HCT116 (cell line): ENCODE results near the gene WDR38. TPM values are rescaled to one million over a fixed set of nuclear protein-coding genes. Genes with fewer than 3 reads are reported as not detected.

Source experiments
- ATAC-seq: fragments of 200-7000 bp; cut with Tn5 transposase; 2 replicates; pipeline ENCODE4 v1.9.1; 2020; ENCODE audit warnings: mild to moderate bottlenecking, moderate library complexity
- BruUV-seq: library from RNA; stranded (reverse); fragments of 400-500 nt; replicated peaks from 2 replicates; lab custom pipeline; 2021; lab: Mats Ljungman, UMichigan
- CTCF ChIA-PET: fragments of 300-600 bp; sonication (Branson Sonifier 250); formaldehyde crosslinking; loops from one replicate; lab custom pipeline; 2021; ENCODE audit warnings: antibody characterized with exemption; lab: Charles Lee
- POLR2A ChIA-PET: fragments of 300-600, 350-600 bp; sonication (Branson Sonifier 250); formaldehyde crosslinking; loops from one replicate; lab custom pipeline; 2021; ENCODE audit warnings: antibody characterized with exemption; lab: Charles Lee
- RAD21 ChIA-PET, 2 experiments: fragments of 300-600 bp; sonication (Branson Sonifier 250); formaldehyde crosslinking; loops; one replicate each; lab custom pipeline; 2023; ENCODE audit warnings: low total read pairs in 2 of 2; ENCODE audit not compliant: uncharacterized antibody in 2 of 2, unreplicated experiment in 2 of 2, low non-redundant PET in 1 of 2; lab: Charles Lee
- DNase-seq: peaks from one replicate; pipeline ENCODE4 v3.0.0-alpha.2; 2010; ENCODE audit warnings: low read depth, low spot score
- H2AFZ ChIP-seq: fragments of 200-600 bp; shearing (Covaris generic), sonication (generic); 2 replicates; pipeline ENCODE4 v1.6.1; 2017; ENCODE audit warnings: low read depth, mixed run types, mixed read lengths, antibody characterized with exemption, low read length; ENCODE audit not compliant: poor library complexity, severe bottlenecking
- H3K27ac ChIP-seq: 2 replicates; pipeline ENCODE4 v1.5.1; 2012; ENCODE audit warnings: low read depth, low read length
- H3K27me3 ChIP-seq: fragments of 200-600 bp; sonication (generic); 2 replicates; pipeline ENCODE4 v1.6.1; 2016; ENCODE audit warnings: mixed run types, low read length, mixed read lengths; ENCODE audit not compliant: insufficient read depth
- H3K36me3 ChIP-seq, 2 experiments: fragments of 200-500 bp in 1 of 2; fragments of 200-600 bp in 1 of 2; sonication (Bioruptor generic) in 1 of 2; sonication (generic) in 1 of 2; 2 replicates each; pipeline versions ENCODE4 v1.5.1 to v1.6.1; 2014 to 2016; ENCODE audit warnings: low read length in 2 of 2, inconsistent platforms in 1 of 2, mixed read lengths in 1 of 2, mixed run types in 1 of 2; ENCODE audit not compliant: insufficient read depth in 2 of 2, control insufficient read depth in 1 of 2
- H3K4me1 ChIP-seq, 2 experiments: fragments of 200-600 bp in 1 of 2; sonication (generic) in 1 of 2; 2 replicates each; pipeline versions ENCODE4 v1.5.1 to v1.6.1; 2012 to 2017; ENCODE audit warnings: low read length in 2 of 2, inconsistent platforms in 1 of 2, mild to moderate bottlenecking in 1 of 2, mixed read lengths in 1 of 2, mixed run types in 1 of 2, moderate library complexity in 1 of 2; ENCODE audit not compliant: insufficient read depth in 2 of 2, control insufficient read depth in 1 of 2
- H3K4me2 ChIP-seq: fragments of 200-600 bp; sonication (generic); 2 replicates; pipeline ENCODE4 v1.6.1; 2017; ENCODE audit warnings: mixed run types, low read length, mixed read lengths
- H3K4me3 ChIP-seq, 2 experiments: fragments of 200-600 bp in 1 of 2; sonication (generic) in 1 of 2; replicated peaks in 1 of 2; 2 replicates each; pipeline ENCODE4 v1.5.1; 2011 to 2016; ENCODE audit warnings: low read length in 2 of 2, control low read depth in 1 of 2, low read depth in 1 of 2, mild to moderate bottlenecking in 1 of 2, mixed read lengths in 1 of 2, mixed run types in 1 of 2
- H3K79me2 ChIP-seq: fragments of 200-600 bp; sonication (generic); 2 replicates; pipeline ENCODE4 v1.6.1; 2017; ENCODE audit warnings: mild to moderate bottlenecking, mixed run types, low read length, moderate library complexity, mixed read lengths; ENCODE audit not compliant: insufficient read depth
- H3K9ac ChIP-seq: fragments of 200-600 bp; sonication (generic); 2 replicates; pipeline ENCODE4 v1.6.1; 2016; ENCODE audit warnings: low read length, mixed read lengths
- H3K9me2 ChIP-seq: fragments of 200-600 bp; sonication (generic), shearing (Covaris generic); 2 replicates; pipeline ENCODE4 v1.6.1; 2017; ENCODE audit warnings: mixed run types, mild to moderate bottlenecking, moderate library complexity; ENCODE audit not compliant: insufficient read depth
- H3K9me3 ChIP-seq, 2 experiments: fragments of 200-500 bp in 1 of 2; fragments of 200-600 bp in 1 of 2; sonication (Bioruptor generic) in 1 of 2; sonication (generic) in 1 of 2; 2 replicates each; pipeline ENCODE4 v1.6.1; 2014 to 2017; ENCODE audit warnings: low read length in 2 of 2, mixed read lengths in 2 of 2, inconsistent platforms in 1 of 2, low read depth in 1 of 2, mild to moderate bottlenecking in 1 of 2, mixed run types in 1 of 2, moderate library complexity in 1 of 2; ENCODE audit not compliant: control insufficient read depth in 1 of 2, insufficient read depth in 1 of 2
- H4K20me1 ChIP-seq: fragments of 200-600 bp; sonication (generic), shearing (Covaris generic); 2 replicates; pipeline ENCODE4 v1.6.1; 2017; ENCODE audit warnings: mixed run types, mild to moderate bottlenecking, moderate library complexity; ENCODE audit not compliant: insufficient read depth
- ATF3 ChIP-seq: IDR thresholded peaks from 2 replicates; pipeline ENCODE4 v1.6.1; 2012
- CBX3 ChIP-seq: IDR thresholded peaks from 2 replicates; pipeline ENCODE4 v1.6.1; 2012; ENCODE audit warnings: low read depth
- CEBPB ChIP-seq: IDR thresholded peaks from 2 replicates; pipeline ENCODE4 v1.6.1; 2012; ENCODE audit warnings: low read depth
- CTCF ChIP-seq, 3 experiments: fragments of 200-600 bp in 1 of 3; sonication (generic) in 1 of 3; IDR thresholded peaks in 2 of 3; conservative IDR thresholded peaks in 1 of 3; 2 replicates each; pipeline ENCODE4 v1.5.1; 2012 to 2017; ENCODE audit warnings: low read depth in 2 of 3, low read length in 2 of 3, antibody characterized with exemption in 1 of 3, borderline replicate concordance in 1 of 3, control low read depth in 1 of 3, mild to moderate bottlenecking in 1 of 3, mixed read lengths in 1 of 3, mixed run types in 1 of 3, moderate library complexity in 1 of 3; ENCODE audit not compliant: insufficient read depth in 1 of 3
- EZH2phosphoT487 ChIP-seq: fragments of 200-600 bp; IDR thresholded peaks from 2 replicates; pipeline ENCODE4 v1.6.1; 2018; ENCODE audit warnings: antibody characterized with exemption, borderline replicate concordance
- RAD21 ChIP-seq: IDR thresholded peaks from 2 replicates; pipeline ENCODE4 v1.6.1; 2012; ENCODE audit warnings: low read depth, mild to moderate bottlenecking
- SP1 ChIP-seq: IDR thresholded peaks from 2 replicates; pipeline ENCODE4 v1.6.1; 2012; ENCODE audit warnings: low read depth
- SRF ChIP-seq: IDR thresholded peaks from 2 replicates; pipeline ENCODE4 v1.6.1; 2012; ENCODE audit warnings: low read depth
- TCF7L2 ChIP-seq: IDR thresholded peaks from 2 replicates; pipeline ENCODE4 v1.7.0; 2011; ENCODE audit warnings: borderline replicate concordance, inconsistent platforms; ENCODE audit not compliant: insufficient read depth, insufficient read length; ENCODE audit errors: extremely low read depth
- YY1 ChIP-seq: IDR thresholded peaks from 2 replicates; pipeline ENCODE4 v1.6.1; 2011; ENCODE audit warnings: low read length, low read depth, moderate library complexity, mild to moderate bottlenecking; ENCODE audit not compliant: insufficient replicate concordance; ENCODE audit errors: extremely low read depth
- ZBTB33 ChIP-seq: IDR thresholded peaks from 2 replicates; pipeline ENCODE4 v1.6.1; 2011; ENCODE audit warnings: mild to moderate bottlenecking, low read length, moderate library complexity; ENCODE audit not compliant: insufficient replicate concordance; ENCODE audit errors: extremely low read depth
- ZFX ChIP-seq: fragments of 450-650 bp; IDR thresholded peaks from 2 replicates; pipeline ENCODE4 v1.6.1; 2017
- intact Hi-C: fragments of 100-400 bp; cut with micrococcal nuclease; formaldehyde crosslinking; loops from 2 replicates; pipeline ENCODE4 v1.10.0; 2022
- total RNA-seq: library from RNA; stranded (reverse); gene quantifications from one replicate; pipeline ENCODE4 v1.2.1, GENCODE V29; 2021; ENCODE audit not compliant: unreplicated experiment
- TF ChIP-seq, protein P1 (sequence below): IDR thresholded peaks from 2 replicates; pipeline ENCODE4 v1.6.1; 2012; ENCODE audit warnings: low read depth
- TF ChIP-seq, protein P2 (sequence below): IDR thresholded peaks from 2 replicates; pipeline ENCODE4 v1.6.1; 2012

The WDR38 gene
- total RNA-seq, 1 experiment from 2014 or later: not detected

DNA sequence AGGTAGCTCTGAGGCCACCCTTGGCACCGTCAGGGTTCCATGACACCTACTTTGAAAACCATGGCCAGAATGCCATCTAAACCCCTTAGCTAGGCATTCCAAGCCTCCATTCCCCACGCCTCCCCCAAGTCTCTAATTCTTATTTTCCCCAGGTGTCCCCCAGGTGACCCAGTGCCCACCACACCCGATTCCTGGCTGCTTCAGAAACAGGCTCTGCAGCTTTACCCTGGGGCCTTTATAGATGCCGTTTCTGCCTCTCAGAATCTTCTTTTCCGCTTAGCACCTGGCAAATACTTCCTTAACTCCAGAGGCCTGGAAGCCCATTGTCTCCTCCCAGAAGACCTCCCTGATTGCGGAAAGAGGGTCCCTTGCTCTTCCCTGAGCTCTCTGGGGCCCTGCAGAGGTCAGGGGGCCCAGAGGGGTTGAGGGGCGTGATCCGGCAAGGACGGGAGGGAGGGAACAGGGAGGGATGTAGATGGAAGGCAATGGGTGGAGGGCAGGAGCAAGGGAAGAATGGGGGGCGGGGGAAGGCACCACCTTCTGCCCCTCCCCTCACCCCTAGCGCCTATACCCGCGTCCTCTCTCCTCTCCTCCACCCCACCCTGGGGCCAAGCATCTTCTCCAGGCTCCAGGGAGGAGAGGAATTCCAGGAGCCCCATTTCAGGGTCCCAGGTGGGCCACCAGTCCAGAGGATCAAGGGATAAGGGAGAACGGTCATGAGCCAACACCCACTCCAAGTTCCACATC is 12.0 kb upstream of the WDR38 start:
- Histone ChIP-seq H3K9me3 (no peaks in the 10 kb centered on the region), H3K79me2 (no peaks in the 10 kb centered on the region), H3K9me2 (no peaks in the 10 kb centered on the region), H3K4me1 (peaks cover 12 to 33% of the 10 kb centered on the region in 2 experiments), H2AFZ (peak overlapping the region; percentile 26), H3K36me3 (no peaks in the 10 kb centered on the region), H3K27me3 (no peaks in the 10 kb centered on the region), H3K9ac (no peak overlapping the region), H4K20me1 (no peaks in the 10 kb centered on the region), H3K4me3 (no peak overlapping the region), H3K4me2 (peak overlapping the region; percentile 34), H3K27ac (no peak overlapping the region; the same call in 1 of the 2 replicates)
- DNase-seq (no peak), ATAC-seq (no peak)
- BruUV-seq: no TSS peak
- ChIA-PET POLR2A (interaction anchor here (1.3 kb wide), 1 partner anchor 12 kb away, joined by 3 read pairs; no protein-coding TSS in a partner anchor), CTCF (interaction anchor here (1.2 to 5.1 kb wide), 17 partner anchors 7 to 224 kb away, joined by 3 to 87 read pairs (median 6); partner anchors contain the start of genes ARPC5L, NR6A1, RPL35 and WDR38), RAD21 (interaction anchor here (1.8 to 1.9 kb wide), 2 partner anchors 11 to 12 kb away, joined by 4 to 9 read pairs; partner anchors contain the start of gene WDR38 (in 1 of the 2))
- TF ChIP-seq, protein P1, sequence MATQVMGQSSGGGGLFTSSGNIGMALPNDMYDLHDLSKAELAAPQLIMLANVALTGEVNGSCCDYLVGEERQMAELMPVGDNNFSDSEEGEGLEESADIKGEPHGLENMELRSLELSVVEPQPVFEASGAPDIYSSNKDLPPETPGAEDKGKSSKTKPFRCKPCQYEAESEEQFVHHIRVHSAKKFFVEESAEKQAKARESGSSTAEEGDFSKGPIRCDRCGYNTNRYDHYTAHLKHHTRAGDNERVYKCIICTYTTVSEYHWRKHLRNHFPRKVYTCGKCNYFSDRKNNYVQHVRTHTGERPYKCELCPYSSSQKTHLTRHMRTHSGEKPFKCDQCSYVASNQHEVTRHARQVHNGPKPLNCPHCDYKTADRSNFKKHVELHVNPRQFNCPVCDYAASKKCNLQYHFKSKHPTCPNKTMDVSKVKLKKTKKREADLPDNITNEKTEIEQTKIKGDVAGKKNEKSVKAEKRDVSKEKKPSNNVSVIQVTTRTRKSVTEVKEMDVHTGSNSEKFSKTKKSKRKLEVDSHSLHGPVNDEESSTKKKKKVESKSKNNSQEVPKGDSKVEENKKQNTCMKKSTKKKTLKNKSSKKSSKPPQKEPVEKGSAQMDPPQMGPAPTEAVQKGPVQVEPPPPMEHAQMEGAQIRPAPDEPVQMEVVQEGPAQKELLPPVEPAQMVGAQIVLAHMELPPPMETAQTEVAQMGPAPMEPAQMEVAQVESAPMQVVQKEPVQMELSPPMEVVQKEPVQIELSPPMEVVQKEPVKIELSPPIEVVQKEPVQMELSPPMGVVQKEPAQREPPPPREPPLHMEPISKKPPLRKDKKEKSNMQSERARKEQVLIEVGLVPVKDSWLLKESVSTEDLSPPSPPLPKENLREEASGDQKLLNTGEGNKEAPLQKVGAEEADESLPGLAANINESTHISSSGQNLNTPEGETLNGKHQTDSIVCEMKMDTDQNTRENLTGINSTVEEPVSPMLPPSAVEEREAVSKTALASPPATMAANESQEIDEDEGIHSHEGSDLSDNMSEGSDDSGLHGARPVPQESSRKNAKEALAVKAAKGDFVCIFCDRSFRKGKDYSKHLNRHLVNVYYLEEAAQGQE: no peak
- TF ChIP-seq ZFX (no peak), SP1 (no peak), RAD21 (no peak), CEBPB (no peak), CBX3 (no peak), TCF7L2 (no peak), YY1 (no peak), ATF3 (no peak), EZH2phosphoT487 (no peak), CTCF (IDR thresholded peaks at IDR 0.05 in 2 of 3, conservative IDR thresholded peaks at IDR 0.05 in 1 of 3; ENCODE audit: borderline replicate concordance in 1 of 3, insufficient read depth in 1 of 3, low read depth in 2 of 3, low read length in 2 of 3) (no peak), ZBTB33 (no peak), SRF (no peak)
- TF ChIP-seq, protein P2, sequence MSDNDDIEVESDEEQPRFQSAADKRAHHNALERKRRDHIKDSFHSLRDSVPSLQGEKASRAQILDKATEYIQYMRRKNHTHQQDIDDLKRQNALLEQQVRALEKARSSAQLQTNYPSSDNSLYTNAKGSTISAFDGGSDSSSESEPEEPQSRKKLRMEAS: no peak
- intact Hi-C loops: no loop called here
